ENCODE data around the gene SNAI3. TPM values are rescaled to one million over a fixed set of nuclear protein-coding genes. Genes with fewer than 3 reads are reported as not detected.

The SNAI3 gene
- total RNA-seq, 4 donors from 2014 or later: 0.39 to 1.7 (median 1.1) TPM; not detected in 1

DNA sequence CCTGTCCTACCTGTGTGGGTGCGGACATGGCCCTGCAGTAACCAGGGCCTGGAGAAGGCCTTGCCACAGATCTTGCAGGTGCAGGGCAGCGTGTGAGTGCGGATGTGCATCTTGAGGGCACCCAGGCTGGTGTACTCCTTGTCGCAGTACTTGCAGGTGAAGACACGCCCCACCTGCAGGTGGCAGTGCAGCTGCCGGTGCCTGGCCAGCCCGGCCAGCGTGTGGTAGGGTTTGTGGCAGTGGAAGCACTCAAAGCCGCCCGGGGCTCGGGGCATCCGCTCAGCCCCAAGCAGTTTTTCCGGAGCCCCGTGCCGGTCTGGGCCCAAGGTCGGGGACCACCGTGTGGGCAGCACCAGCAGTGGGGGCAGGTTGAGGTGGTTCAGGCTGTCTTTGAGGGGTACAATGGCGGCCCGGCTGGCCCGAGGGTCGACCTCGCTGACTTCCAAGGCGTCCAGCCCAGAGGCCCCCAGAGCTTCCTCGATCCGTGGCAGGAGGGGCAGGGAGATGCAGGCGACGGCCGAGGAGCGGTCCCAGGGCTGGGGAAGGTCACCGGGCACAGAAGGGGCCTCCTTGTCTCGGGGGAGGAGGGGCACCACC is 5.1 kb downstream of the SNAI3 start:
- Histone ChIP-seq H3K9me3 (no peaks in the 10 kb centered on the region), H3K27ac (no peak overlapping the region), H3K4me3 (no peak overlapping the region), H3K4me1 (peaks cover 0 to 22% (median 3%) of the 10 kb centered on the region in 3 donors), H3K27me3 (peaks cover 85% of the 10 kb centered on the region), H3K36me3 (no peaks in the 10 kb centered on the region)
- TF ChIP-seq POLR2AphosphoS5 (IDR thresholded peaks at IDR 0.05) (no peak), EP300 (IDR thresholded peaks at IDR 0.05) (no peak), POLR2A (IDR thresholded peaks at IDR 0.05) (no peak)
- TF ChIP-seq, protein P1, sequence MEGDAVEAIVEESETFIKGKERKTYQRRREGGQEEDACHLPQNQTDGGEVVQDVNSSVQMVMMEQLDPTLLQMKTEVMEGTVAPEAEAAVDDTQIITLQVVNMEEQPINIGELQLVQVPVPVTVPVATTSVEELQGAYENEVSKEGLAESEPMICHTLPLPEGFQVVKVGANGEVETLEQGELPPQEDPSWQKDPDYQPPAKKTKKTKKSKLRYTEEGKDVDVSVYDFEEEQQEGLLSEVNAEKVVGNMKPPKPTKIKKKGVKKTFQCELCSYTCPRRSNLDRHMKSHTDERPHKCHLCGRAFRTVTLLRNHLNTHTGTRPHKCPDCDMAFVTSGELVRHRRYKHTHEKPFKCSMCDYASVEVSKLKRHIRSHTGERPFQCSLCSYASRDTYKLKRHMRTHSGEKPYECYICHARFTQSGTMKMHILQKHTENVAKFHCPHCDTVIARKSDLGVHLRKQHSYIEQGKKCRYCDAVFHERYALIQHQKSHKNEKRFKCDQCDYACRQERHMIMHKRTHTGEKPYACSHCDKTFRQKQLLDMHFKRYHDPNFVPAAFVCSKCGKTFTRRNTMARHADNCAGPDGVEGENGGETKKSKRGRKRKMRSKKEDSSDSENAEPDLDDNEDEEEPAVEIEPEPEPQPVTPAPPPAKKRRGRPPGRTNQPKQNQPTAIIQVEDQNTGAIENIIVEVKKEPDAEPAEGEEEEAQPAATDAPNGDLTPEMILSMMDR (IDR thresholded peaks at IDR 0.05): no peak
- ATAC-seq: no peak
- WGBS, 2 donors (ENCODE audit: low coverage in 1 of 2): 20 to 67% methylated on average over 1 of the region's 31 CpGs

DNA sequence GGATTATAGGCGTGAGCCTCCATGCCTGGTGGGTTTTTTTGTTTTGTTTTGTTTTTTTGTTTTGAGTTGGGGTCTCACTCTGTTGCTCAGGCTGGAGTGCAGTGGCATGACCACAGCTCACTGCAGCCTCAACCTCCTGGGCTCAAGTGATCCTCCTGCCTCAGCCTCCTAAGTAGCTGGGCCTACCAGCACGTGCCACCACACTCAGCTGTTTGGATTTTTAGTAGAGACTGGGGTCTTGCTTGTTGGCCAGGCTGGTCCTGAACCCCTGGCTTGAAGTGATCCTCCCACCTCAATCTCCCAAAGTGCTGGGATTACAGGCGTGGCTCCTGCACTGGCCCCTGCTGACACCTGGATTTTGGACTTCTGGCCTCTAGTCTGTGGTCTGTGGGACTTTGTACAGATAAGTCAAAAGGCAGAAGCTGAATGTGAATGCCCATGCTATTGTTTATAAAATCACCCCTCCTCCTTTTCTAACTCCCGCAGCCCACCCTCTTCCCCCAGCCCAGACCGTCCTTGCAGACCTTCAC is 5.7 kb downstream of the SNAI3 start:
- peaks cover 0 to 17% (median 0%) of the 10 kb centered on the region in 3 donors for H3K4me1 ChIP-seq
- H3K36me3 ChIP-seq: no peaks in the 10 kb centered on the region
- WGBS, 2 donors (ENCODE audit: low coverage in 1 of 2): 41 to 60% methylated on average over 2 to 4 of the region's 5 CpGs
- no peak overlapping the region for H3K27ac ChIP-seq
- TF ChIP-seq, protein P1 (IDR thresholded peaks at IDR 0.05): no peak
- TF ChIP-seq EP300 (IDR thresholded peaks at IDR 0.05) (no peak), POLR2A (IDR thresholded peaks at IDR 0.05) (no peak), POLR2AphosphoS5 (IDR thresholded peaks at IDR 0.05) (no peak)
- ATAC-seq: no peak
- no peak overlapping the region for H3K4me3 ChIP-seq
- H3K27me3 ChIP-seq: peaks cover 79% of the 10 kb centered on the region
- no peaks in the 10 kb centered on the region for H3K9me3 ChIP-seq

DNA sequence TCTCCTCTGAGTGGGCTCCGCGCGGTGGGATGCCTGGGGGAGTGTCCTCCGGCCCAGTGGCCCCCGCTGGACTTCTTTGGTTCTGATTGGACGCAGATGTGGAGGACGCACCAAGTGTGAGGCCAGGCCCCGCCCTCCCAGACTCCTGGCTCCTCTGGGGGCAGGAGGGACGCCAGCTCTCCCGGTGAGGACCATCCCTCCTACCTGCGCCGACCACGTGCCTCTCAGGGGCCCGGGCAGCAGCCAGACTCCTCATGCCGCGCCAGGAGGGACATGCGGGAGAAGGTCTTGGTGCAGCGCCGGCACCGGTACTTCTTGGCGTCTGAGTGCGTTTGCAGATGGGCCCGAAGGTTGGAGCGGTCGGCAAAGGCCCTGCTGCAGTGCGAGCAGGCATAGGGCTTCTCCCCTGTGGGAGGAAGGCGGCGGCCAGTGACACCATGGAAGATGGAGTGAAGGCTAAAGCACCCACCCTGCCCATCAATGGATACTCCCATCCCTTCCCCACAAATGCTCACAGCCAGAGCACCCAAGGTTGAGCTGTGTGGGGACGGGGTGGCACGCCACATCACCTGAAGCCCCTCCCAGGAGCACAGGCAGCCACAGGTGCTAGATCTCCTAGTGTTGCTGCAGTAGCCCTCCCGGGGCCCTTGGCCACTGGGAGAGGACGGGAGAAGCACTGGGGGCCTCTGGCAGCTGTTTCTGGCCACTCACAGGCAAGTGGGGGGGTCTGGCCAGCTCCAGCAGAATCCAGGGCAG is 7.9 kb downstream of the SNAI3 start:
- H3K4me1 ChIP-seq: peaks cover 0 to 6% (median 0%) of the 10 kb centered on the region in 3 donors
- no peak for TF ChIP-seq EP300 (IDR thresholded peaks at IDR 0.05)
- TF ChIP-seq, protein P1 (IDR thresholded peaks at IDR 0.05): no peak
- no peak for TF ChIP-seq POLR2A (IDR thresholded peaks at IDR 0.05)
- no peak for TF ChIP-seq POLR2AphosphoS5 (IDR thresholded peaks at IDR 0.05)
- H3K27ac ChIP-seq: no peak overlapping the region
- H3K9me3 ChIP-seq: no peaks in the 10 kb centered on the region
- no peak overlapping the region for H3K4me3 ChIP-seq
- peaks cover 0 to 10% of the 10 kb centered on the region in 2 donors for H3K36me3 ChIP-seq
- H3K27me3 ChIP-seq: peaks cover 57% of the 10 kb centered on the region
- 20% methylated on average over 1 of the region's 32 CpGs; no CpG with 5 or more reads in 1 of the 2 donors for WGBS, 2 donors (ENCODE audit: low coverage in 1 of 2)
- no peak for ATAC-seq

DNA sequence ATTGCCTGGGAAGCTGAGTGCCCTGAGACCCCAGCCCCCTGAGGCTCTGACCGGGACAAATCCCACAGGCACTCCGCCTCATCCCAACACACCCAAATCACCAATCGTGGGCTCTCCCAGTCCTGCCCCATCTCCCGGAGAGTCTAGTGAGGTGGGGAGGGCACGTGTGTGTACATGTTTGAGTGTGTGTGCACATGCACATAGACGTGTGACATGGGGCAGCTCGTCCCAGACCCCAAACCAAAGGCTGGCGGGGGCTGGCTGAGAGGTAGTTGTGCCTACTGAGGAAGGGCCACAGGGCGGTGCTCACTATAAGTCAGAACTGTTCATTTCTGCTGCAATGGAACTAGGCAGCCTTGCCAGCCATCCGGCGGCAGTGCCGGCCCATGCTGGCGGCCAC is 8.6 kb downstream of the SNAI3 start:
- Histone ChIP-seq H3K27ac (no peak overlapping the region), H3K4me3 (no peak overlapping the region), H3K27me3 (peaks cover 50% of the 10 kb centered on the region), H3K4me1 (peaks cover 0 to 6% (median 0%) of the 10 kb centered on the region in 3 donors), H3K36me3 (peaks cover 0 to 11% of the 10 kb centered on the region in 2 donors), H3K9me3 (no peaks in the 10 kb centered on the region)
- TF ChIP-seq, protein P1 (IDR thresholded peaks at IDR 0.05): no peak
- no peak for TF ChIP-seq POLR2A (IDR thresholded peaks at IDR 0.05)
- no peak for TF ChIP-seq EP300 (IDR thresholded peaks at IDR 0.05)
- no peak for TF ChIP-seq POLR2AphosphoS5 (IDR thresholded peaks at IDR 0.05)
- 40 to 60% methylated on average over 1 of the region's 13 CpGs for WGBS, 2 donors (ENCODE audit: low coverage in 1 of 2)
- no peak for ATAC-seq

All from gastroesophageal sphincter (tissue), 4 donors.